Neuronal stem cell (in vitro differentiated cells): ENCODE data around the gene MYH7.
"Not testable (repeated sequence)": the region's sequence is repeated elsewhere in the genome, so short reads cannot be mapped to it uniquely, and the experiment has no call there.

Experiments used
- DNase-seq: peaks from one replicate; pipeline ENCODE4 v3.0.0-alpha.2; 2013; ENCODE audit warnings: low spot score
- H2AFZ ChIP-seq: one replicate; pipeline ENCODE4 v1.6.1; 2013; ENCODE audit warnings: mild to moderate bottlenecking, low read length, inconsistent platforms
- H2AK5ac ChIP-seq: 2 replicates; pipeline ENCODE4 v1.6.1; 2013; ENCODE audit warnings: low read depth, mild to moderate bottlenecking, inconsistent platforms, low read length, moderate library complexity, mixed read lengths
- H2BK120ac ChIP-seq: 2 replicates; pipeline ENCODE4 v1.6.1; 2013; ENCODE audit warnings: low read depth, mild to moderate bottlenecking, inconsistent platforms, low read length, moderate library complexity, mixed read lengths
- H2BK12ac ChIP-seq: one replicate; pipeline ENCODE4 v1.6.1; 2013; ENCODE audit warnings: low read length, inconsistent platforms
- H2BK15ac ChIP-seq: 2 replicates; pipeline ENCODE4 v1.6.1; 2013; ENCODE audit warnings: mild to moderate bottlenecking, low read length, inconsistent platforms, mixed read lengths
- H2BK5ac ChIP-seq: one replicate; pipeline ENCODE4 v1.6.1; 2013; ENCODE audit warnings: inconsistent platforms, mild to moderate bottlenecking, low read length, moderate library complexity
- H3K14ac ChIP-seq: one replicate; pipeline ENCODE4 v1.6.1; 2013; ENCODE audit warnings: low read length, inconsistent platforms
- H3K18ac ChIP-seq: 2 replicates; pipeline ENCODE4 v1.6.1; 2013; ENCODE audit warnings: low read length, inconsistent platforms
- H3K23ac ChIP-seq: 2 replicates; pipeline ENCODE4 v1.6.1; 2013; ENCODE audit warnings: low read depth, mild to moderate bottlenecking, mixed read lengths, low read length, inconsistent platforms; ENCODE audit not compliant: poor library complexity
- H3K27ac ChIP-seq: replicated peaks from 3 replicates; pipeline ENCODE4 v1.5.1; 2013; ENCODE audit warnings: low read length, inconsistent platforms
- H3K27me3 ChIP-seq, 3 experiments: 2 replicates each; pipeline ENCODE4 v1.6.1; 2013; ENCODE audit warnings: low read length in 3 of 3, mild to moderate bottlenecking in 2 of 3, inconsistent platforms in 1 of 3, low read depth in 1 of 3, mixed read lengths in 1 of 3, moderate library complexity in 1 of 3; ENCODE audit not compliant: control insufficient read depth in 3 of 3, insufficient read depth in 3 of 3
- H3K36me3 ChIP-seq, 2 donors: replicated peaks in 1 of 2; 2 replicates each; pipeline ENCODE4 v1.6.1; 2013; ENCODE audit warnings: low read length in 2 of 2; ENCODE audit not compliant: control insufficient read depth in 2 of 2, insufficient read depth in 2 of 2
- H3K4ac ChIP-seq: 2 replicates; pipeline ENCODE4 v1.6.1; 2013; ENCODE audit warnings: inconsistent platforms, mild to moderate bottlenecking, low read length, moderate library complexity
- H3K4me1 ChIP-seq, 2 donors: 1 replicate in 1 of 2; 2 replicates in 1 of 2; pipeline ENCODE4 v1.6.1; 2013; ENCODE audit warnings: low read length in 2 of 2, low read depth in 1 of 2; ENCODE audit not compliant: control insufficient read depth in 2 of 2, insufficient read depth in 1 of 2
- H3K4me2 ChIP-seq: one replicate; pipeline ENCODE4 v1.6.1; 2013; ENCODE audit warnings: mild to moderate bottlenecking, low read length, inconsistent platforms; ENCODE audit not compliant: insufficient read depth, poor library complexity, severe bottlenecking
- H3K4me3 ChIP-seq, 2 donors: 2 replicates each; pipeline ENCODE4 v1.5.1; 2013; ENCODE audit warnings: low read length in 2 of 2, mild to moderate bottlenecking in 2 of 2, inconsistent platforms in 1 of 2, moderate library complexity in 1 of 2
- H3K79me1 ChIP-seq: one replicate; pipeline ENCODE4 v1.6.1; 2013; ENCODE audit warnings: low read depth, mild to moderate bottlenecking, inconsistent platforms, low read length, moderate library complexity
- H3K9ac ChIP-seq: one replicate; pipeline ENCODE4 v1.6.1; 2013; ENCODE audit warnings: mild to moderate bottlenecking, low read depth, low read length, inconsistent platforms; ENCODE audit not compliant: poor library complexity
- H3K9me3 ChIP-seq, 2 donors: replicated peaks in 1 of 2; 2 replicates each; pipeline versions ENCODE3 to v1.6.1; 2013; ENCODE audit warnings: low read length in 2 of 2, mild to moderate bottlenecking in 2 of 2, inconsistent platforms in 1 of 2, low read depth in 1 of 2, mixed read lengths in 1 of 2, moderate library complexity in 1 of 2; ENCODE audit not compliant: control insufficient read depth in 2 of 2, insufficient read depth in 1 of 2
- H4K8ac ChIP-seq: one replicate; pipeline ENCODE4 v1.6.1; 2013; ENCODE audit warnings: low read depth, mild to moderate bottlenecking, inconsistent platforms, low read length, moderate library complexity
- H4K91ac ChIP-seq: one replicate; pipeline ENCODE4 v1.6.1; 2013; ENCODE audit warnings: low read length, low read depth, mild to moderate bottlenecking, inconsistent platforms; ENCODE audit not compliant: poor library complexity
- WGBS, 2 donors: extraction: QIAGEN DNeasy Blood & Tissue Kit; methylation state at CpG; one replicate each; pipeline ENCODE4 v1.1.7; 2013; ENCODE audit warnings: missing lambda C conversion rate in 2 of 2, mixed read lengths in 1 of 2; ENCODE audit not compliant: insufficient read length in 2 of 2, insufficient replicate concordance in 1 of 2; ENCODE audit errors: extremely low coverage in 2 of 2; 5-methylcytosine and 5-hydroxymethylcytosine counted together

Gene MYH7

GRCh38 chr14:23419646-23420045 lies 15.8 kb downstream of the MYH7 start:
- not testable (repeated sequence) for H3K4me3 ChIP-seq, H2BK15ac ChIP-seq, H2AFZ ChIP-seq, H3K14ac ChIP-seq, H3K9ac ChIP-seq, H3K4me2 ChIP-seq, H2BK120ac ChIP-seq, H3K79me1 ChIP-seq, H3K4ac ChIP-seq, H3K36me3 ChIP-seq, H3K23ac ChIP-seq, H2BK12ac ChIP-seq, H2AK5ac ChIP-seq, DNase-seq, H3K4me1 ChIP-seq, H2BK5ac ChIP-seq, H3K27ac ChIP-seq, H3K9me3 ChIP-seq, H4K91ac ChIP-seq, H3K18ac ChIP-seq, H4K8ac ChIP-seq
- WGBS, 2 donors = 100% methylated on average over 1 of the region's 17 CpGs; no CpG with 5 or more reads in 1 of the 2 donors
- peaks cover 0 to 21% (median 0%) of the 10 kb centered on the region in 3 experiments for H3K27me3 ChIP-seq

- Histone ChIP-seq H3K4me1 (peaks cover 0 to 2% of the 10 kb centered on the region in 2 donors), H3K36me3 (no peaks in the 10 kb centered on the region), H3K9me3 (peaks cover 0 to 4% of the 10 kb centered on the region in 2 donors), H2BK5ac (no peak overlapping the region), H3K27ac (no peak overlapping the region), H4K8ac (no peak overlapping the region), H2AFZ (no peak overlapping the region), H3K9ac (no peak overlapping the region), H3K14ac (peak overlapping the region; percentile 38), H3K18ac (no peak overlapping the region), H4K91ac (peak overlapping the region; percentile 75), H3K4ac (no peak overlapping the region), H3K27me3 (peaks cover 0 to 24% (median 0%) of the 10 kb centered on the region in 3 experiments), H3K4me3 (peak overlapping the region in 1 of 2 donors; percentile 39), H3K23ac (no peak overlapping the region), H2BK15ac (no peak overlapping the region), H3K79me1 (no peaks in the 10 kb centered on the region), H3K4me2 (no peak overlapping the region), H2AK5ac (peak overlapping the region; percentile 84), H2BK12ac (peak overlapping the region; percentile 63), H2BK120ac (no peak overlapping the region)
- DNase-seq = no peak
- no CpG with 5 or more reads among the region's 21 CpGs for WGBS, 2 donors
These were observed 17.4 kb downstream of the MYH7 start for GRCh38 chr14:23418021-23418420.

- not testable (repeated sequence) for H2BK15ac ChIP-seq, H3K4me3 ChIP-seq, H2BK120ac ChIP-seq, H3K18ac ChIP-seq, H2AFZ ChIP-seq, H2BK5ac ChIP-seq, DNase-seq, H4K91ac ChIP-seq, H3K4me2 ChIP-seq, H3K27ac ChIP-seq, H3K9ac ChIP-seq, H3K14ac ChIP-seq, H3K79me1 ChIP-seq, H3K36me3 ChIP-seq, H3K4ac ChIP-seq, H3K23ac ChIP-seq, H3K4me1 ChIP-seq, H4K8ac ChIP-seq, H3K9me3 ChIP-seq
- Histone ChIP-seq H3K27me3 (peaks cover 0 to 24% (median 0%) of the 10 kb centered on the region in 3 experiments), H2BK12ac (peak overlapping the region; percentile 63), H2AK5ac (peak overlapping the region; percentile 81)
- no CpG with 5 or more reads among the region's 12 CpGs for WGBS, 2 donors
These were observed 18.2 kb downstream of the MYH7 start for GRCh38 chr14:23417269-23417668.

- Histone ChIP-seq H2BK5ac (no peak overlapping the region), H3K9me3 (peaks cover 0 to 4% of the 10 kb centered on the region in 2 donors), H3K23ac (no peak overlapping the region), H2BK120ac (no peak overlapping the region), H3K4me3 (no peak overlapping the region), H4K91ac (no peak overlapping the region), H2AFZ (no peak overlapping the region), H3K4me1 (peaks cover 0 to 2% of the 10 kb centered on the region in 2 donors), H2BK12ac (peak overlapping the region; percentile 0), H3K27me3 (peaks cover 0 to 24% (median 0%) of the 10 kb centered on the region in 3 experiments), H3K27ac (no peak overlapping the region), H3K4me2 (no peak overlapping the region), H3K14ac (no peak overlapping the region), H3K36me3 (no peaks in the 10 kb centered on the region), H3K9ac (no peak overlapping the region), H3K18ac (peak overlapping the region; percentile 13), H3K79me1 (no peaks in the 10 kb centered on the region), H2BK15ac (peak overlapping the region; percentile 55), H2AK5ac (peak overlapping the region; percentile 81), H4K8ac (no peak overlapping the region), H3K4ac (no peak overlapping the region)
- WGBS, 2 donors = no CpG with 5 or more reads among the region's 11 CpGs
- no peak for DNase-seq
These were observed 18.7 kb downstream of the MYH7 start for GRCh38 chr14:23416801-23417200.
